GM13976 (cell line): ENCODE results near the gene RNF123.

Experiments used
- DNase-seq: peaks from one replicate; pipeline ENCODE4 v3.0.0; 2012; ENCODE audit warnings: low spot score
- in situ Hi-C: fragments of 300-500 bp; cut with MboI; formaldehyde crosslinking; loops from one replicate; pipeline ENCODE4 v1.12.0; 2022; ENCODE audit warnings: low sequenced_read_pairs, mixed read lengths, inconsistent platforms; ENCODE audit not compliant: unreplicated experiment
- TF ChIP-seq, protein P1 (sequence below): IDR thresholded peaks from 2 replicates; pipeline ENCODE4 v1.5.1; 2012; ENCODE audit warnings: borderline replicate concordance, mild to moderate bottlenecking; ENCODE audit not compliant: insufficient read depth; ENCODE audit errors: extremely low read depth, missing control alignments, control extremely low read depth

RNF123 gene

DNA sequence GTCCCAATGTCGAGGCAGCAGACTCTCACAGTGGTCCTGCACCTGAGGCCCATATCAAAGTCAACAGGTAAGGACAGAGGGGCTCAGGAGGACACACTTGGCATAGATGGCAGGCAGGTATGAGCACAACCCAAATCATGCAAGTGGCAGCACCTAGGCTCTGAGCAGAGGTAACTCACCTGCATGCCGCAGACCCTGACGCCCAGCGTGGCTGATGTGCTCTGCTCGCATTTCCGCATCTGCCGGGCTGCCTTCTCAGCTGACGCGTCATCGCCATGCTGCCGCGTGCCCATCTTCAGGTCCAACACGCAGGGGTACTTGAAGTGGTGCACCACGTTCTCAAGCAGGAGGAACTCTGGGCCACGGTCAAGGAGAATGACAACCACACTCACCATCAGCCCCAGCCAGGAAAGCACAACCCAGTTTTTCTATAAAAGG lies 38.6 kb downstream of the RNF123 start:
- TF ChIP-seq, protein P1, sequence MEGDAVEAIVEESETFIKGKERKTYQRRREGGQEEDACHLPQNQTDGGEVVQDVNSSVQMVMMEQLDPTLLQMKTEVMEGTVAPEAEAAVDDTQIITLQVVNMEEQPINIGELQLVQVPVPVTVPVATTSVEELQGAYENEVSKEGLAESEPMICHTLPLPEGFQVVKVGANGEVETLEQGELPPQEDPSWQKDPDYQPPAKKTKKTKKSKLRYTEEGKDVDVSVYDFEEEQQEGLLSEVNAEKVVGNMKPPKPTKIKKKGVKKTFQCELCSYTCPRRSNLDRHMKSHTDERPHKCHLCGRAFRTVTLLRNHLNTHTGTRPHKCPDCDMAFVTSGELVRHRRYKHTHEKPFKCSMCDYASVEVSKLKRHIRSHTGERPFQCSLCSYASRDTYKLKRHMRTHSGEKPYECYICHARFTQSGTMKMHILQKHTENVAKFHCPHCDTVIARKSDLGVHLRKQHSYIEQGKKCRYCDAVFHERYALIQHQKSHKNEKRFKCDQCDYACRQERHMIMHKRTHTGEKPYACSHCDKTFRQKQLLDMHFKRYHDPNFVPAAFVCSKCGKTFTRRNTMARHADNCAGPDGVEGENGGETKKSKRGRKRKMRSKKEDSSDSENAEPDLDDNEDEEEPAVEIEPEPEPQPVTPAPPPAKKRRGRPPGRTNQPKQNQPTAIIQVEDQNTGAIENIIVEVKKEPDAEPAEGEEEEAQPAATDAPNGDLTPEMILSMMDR, result no peak
- in situ Hi-C loops, result no loop called here
- DNase-seq, result no peak

DNA sequence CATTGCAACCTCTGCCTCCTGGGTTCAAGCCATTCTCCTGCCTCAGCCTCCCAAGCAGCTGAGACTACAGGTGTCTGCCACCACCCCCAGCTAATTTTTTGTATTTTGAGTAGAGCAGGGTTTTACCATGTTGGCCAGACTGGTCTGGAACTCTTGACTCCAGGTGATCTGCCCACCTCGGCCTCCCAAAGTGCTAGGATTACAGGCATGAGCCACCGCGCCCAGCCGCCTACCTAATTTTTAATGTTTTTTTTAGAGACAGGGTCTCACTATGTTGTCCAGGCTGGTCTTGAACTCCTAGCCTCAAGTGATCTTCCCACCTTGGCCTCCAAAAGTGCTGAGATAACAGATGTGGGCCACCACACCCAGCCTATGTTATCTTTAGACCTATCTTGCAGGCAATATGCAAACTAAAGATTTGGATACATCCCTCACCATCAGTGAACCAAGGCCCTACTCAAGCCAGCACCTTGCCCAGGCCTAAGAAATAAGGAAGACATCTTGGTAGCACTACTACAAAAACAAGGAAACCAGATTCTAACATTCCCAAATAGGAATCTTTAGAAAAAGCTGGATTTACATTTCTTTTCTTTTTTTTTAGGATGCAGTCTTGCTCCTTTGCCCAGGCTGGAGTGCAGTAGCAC lies 40.7 kb downstream of the RNF123 start:
- in situ Hi-C loops, result no loop called here
- TF ChIP-seq, protein P1, result no peak
- DNase-seq, result no peak

DNA sequence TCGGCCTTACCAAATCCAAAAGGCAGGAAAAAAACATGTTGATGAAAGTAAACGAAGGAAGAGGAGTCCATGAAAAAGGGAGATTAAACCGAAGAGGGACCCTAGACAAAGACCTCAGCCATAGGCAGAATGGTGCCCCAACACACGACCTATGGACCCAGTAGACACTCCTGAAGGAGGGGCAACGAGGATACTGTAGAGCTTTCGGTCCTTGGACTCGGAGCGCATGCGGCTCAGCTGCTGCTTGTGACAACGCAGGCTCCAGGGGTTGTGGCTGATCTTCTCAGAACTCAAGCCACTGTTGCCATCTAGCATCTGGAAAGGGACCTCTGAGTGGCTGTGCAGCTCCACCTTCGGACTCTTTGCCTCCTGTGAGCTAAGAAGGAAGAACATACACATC lies 43.2 kb downstream of the RNF123 start:
- TF ChIP-seq, protein P1, result no peak
- in situ Hi-C loops, result no loop called here
- no peak for DNase-seq

DNA sequence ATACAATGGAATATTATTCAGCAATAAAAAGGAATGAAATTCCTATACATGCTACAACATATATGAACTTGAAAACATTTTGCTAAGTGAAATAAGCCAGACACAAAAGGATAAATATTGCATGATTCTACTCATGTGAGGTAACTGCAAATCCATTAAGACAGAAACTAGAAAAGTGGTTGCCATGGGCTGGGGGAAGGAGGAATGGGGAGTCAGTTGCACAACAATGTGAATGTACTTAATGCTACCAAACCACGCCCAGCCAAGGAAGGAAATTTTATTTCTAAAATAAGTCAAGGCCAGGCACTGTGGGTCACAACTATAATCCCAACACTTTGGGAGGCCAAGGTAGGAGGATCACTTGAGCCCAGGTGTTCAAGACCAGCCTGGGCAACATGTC lies 44.2 kb downstream of the RNF123 start:
- in situ Hi-C loops, result no loop called here
- TF ChIP-seq, protein P1, result no peak
- DNase-seq, result no peak

DNA sequence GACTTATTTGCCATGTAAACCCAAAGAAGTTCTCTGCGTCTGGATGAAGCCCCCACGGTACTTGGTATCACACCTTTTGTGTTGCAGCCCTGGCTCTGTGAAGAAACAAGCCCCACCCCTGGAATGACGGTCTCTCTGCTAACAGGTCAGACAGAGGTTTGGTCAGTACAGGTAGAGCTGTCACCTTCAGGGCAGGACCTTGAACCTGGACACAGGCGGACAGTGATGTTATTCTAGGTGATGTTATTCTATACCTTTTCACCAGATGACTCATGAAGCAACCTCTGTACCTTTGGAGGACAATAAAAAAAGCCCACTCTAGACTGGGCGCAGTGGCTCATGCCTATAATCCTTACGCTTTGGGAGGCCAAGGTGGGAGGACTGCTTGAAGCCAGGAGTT lies 45.4 kb downstream of the RNF123 start:
- TF ChIP-seq, protein P1, result no peak
- DNase-seq, result no peak
- in situ Hi-C loops, result no loop called here

DNA sequence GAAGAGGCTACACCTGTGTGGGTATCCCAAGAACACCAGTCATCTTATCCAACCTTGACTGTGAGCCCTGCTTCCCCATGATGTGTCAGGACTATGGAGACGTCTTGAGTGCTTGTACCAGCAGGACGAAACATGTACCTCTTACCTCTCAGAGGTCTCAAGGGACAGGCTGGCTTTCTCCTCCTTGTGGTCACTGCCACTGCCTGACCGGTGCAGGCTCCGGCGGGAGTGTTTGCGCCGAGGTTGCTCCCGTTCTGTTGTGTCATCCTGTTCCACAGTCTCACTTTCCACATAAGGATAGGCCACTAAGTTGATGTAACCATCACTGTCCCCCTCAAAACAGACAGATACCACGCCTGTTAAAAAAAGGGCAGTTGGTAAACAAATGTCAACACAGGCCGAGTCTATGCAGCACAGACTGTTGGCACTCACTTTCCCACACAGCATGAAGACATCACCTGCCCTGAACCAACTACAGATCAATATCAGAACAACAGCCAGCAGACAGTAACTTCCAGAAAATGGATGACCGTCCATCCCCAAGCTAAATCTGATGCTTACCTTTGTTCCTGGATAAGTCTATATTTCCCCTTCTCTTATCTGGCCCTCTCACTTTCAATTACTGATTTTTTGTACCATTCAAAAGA lies 48.8 kb downstream of the RNF123 start:
- TF ChIP-seq, protein P1, result no peak

DNA sequence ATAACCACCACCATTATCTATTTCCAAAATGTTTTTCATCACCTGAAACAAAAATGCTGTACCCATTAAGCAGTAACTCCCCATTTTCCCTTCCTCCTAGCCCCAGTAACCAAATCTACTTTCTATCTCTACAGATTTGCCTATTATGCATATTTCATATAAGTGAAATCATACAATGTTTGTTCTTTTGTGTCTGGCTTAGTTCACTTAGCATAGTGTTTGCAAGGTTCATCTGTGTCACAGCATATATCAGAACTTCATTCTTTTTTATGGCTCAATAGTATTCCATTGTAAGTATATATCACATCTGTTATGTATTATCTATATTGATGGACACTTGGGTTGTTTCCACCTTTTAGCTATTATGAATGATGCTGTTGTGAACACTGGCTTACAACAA lies 51.1 kb downstream of the RNF123 start:
- TF ChIP-seq, protein P1, result no peak
- in situ Hi-C loops, result no loop called here
- DNase-seq, result no peak

More for the DNA sequence above, 48.8 kb downstream of the RNF123 start:
- no peak for DNase-seq
- in situ Hi-C loops, result no loop called here
